NCI-H69 (cell line): ENCODE measurements around the gene RGMA.

Experiments used
- DNase-seq: peaks from one replicate; lab custom pipeline; 2025; lab: John Stamatoyannopoulos, UW

RGMA gene

GRCh38 chr15:93017526-93017925 is 71.5 kb downstream of the RGMA start:
- DNase-seq, result no peak

- no peak for DNase-seq
Observed at GRCh38 chr15:93012786-93013185, 76.2 kb downstream of the RGMA start.

GRCh38 chr15:93007994-93008393 is 81.0 kb downstream of the RGMA start:
- DNase-seq, result no peak

GRCh38 chr15:93005133-93005532 is 83.9 kb downstream of the RGMA start:
- no peak for DNase-seq

DNA sequence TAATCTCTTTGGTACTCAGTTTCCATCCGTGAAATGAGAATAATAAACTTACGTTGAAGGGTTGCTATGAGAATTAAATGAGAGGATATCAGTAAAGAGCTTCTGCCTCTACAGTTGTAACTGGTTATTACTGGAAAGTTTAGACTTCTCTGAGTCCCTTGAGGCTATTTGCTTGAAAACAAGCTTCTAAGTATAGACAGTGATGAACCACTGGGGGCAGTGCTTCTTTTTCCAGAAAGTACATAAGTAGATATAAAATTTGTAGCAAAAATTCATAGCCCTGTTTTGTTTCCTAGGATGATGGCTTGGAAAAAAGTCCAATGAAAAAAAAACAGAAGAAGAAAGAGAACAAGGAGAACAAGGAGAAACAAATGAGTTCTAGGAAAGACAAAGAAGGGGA is 87.1 kb downstream of the RGMA start:
- DNase-seq, result no peak

DNA sequence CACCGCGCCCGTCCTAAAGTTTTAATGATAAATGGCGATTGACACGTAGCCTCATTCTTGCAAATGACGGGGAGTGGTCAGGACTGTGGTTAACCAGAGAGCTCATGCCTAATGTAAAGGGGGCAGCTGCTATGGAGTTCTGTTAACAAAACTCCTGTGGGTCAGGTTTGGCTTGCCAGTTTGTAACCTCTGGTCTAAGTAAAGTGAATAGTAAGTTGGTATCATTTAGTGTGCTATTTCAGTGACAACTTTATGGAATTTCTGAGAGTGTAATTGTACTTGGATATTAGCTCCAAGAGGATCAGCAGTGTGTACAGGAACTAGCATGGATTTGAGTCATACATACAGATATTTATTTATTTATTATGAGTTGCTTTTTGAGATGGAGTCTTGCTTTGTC is 87.9 kb downstream of the RGMA start:
- no peak for DNase-seq

- no peak for DNase-seq
Observed at GRCh38 chr15:92997821-92998220, 91.2 kb downstream of the RGMA start.

DNA sequence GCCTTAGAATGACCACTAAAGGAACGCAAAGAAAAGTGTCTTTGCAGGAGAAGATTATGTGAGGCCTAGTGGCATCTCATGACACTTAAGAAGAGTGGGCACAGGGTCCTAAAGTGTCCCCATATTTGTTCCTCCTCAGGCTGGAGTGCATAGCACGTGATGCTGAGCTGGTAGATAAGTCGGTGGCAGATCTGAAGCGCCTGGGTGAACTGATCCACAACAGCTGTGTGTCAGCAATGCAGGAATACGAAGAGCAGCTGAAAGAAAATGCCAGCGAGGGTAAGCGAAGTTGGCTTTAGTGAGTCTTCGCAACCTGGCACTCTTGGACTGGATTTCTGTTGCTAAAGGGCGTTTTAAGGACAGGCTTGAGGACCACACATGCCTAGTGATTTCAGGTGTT is 96.3 kb downstream of the RGMA start:
- DNase-seq, result no peak

DNA sequence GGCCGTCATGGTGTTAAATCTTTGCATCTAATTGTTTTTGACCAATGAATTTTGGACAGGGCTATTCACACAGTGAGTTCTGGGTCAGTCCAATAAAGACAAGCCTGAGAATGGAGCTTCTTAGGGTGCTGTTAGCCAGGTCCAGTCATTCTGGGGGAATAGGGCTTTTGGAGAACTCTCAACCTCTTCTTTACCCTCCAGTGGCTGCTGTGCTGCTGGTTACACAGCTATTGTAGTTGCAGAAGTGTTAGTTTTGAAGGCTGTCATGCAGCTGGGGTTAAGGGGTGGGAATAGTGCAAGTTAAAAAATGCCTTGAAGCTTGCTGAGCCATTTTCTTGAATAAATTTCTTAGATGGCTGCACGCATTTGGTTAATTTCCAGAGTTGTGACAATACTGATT is 99.0 kb downstream of the RGMA start:
- no peak for DNase-seq

GRCh38 chr15:92989470-92989869 is 99.5 kb downstream of the RGMA start:
- DNase-seq, result no peak
